ENCODE data around the gene PON3. TPM values are rescaled to one million over a fixed set of nuclear protein-coding genes. Genes with fewer than 3 reads are reported as not detected.
"Not testable (repeated sequence)": the region's sequence is repeated elsewhere in the genome, so short reads cannot be mapped to it uniquely, and the experiment has no call there.

PON3 gene
- polyA plus RNA-seq, 2 donors = 0.71 to 1.2 TPM

DNA sequence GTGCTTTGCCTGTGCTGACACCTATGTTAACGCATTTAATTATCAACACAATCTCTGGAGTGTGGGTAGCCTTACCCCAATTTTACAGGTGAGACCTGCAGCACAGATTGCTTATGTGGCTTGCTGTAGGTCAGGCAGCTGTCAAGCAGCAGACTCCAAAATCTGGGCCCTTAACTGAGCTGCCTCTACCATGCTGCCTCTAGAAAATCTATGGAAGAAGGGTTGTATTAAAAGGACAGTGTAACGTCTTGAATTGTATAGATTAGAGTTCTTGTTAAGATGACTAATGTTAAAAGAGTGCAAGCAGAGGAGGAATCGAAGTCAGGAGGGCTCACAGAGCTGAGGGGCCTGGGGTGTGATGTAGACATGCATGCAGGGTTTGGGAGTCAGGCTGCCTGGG is 1.2 kb upstream of the PON3 start:
- H3K9me3 ChIP-seq (ENCODE audit: control insufficient read depth in 2 of 2, insufficient read depth in 1 of 2, low read depth in 1 of 2, low read length in 1 of 2) = no peaks in the 10 kb centered on the region
- H3K27ac ChIP-seq (ENCODE audit: low read depth in 2 of 2, low read length in 1 of 2) = no peak overlapping the region
- H3K36me3 ChIP-seq (ENCODE audit: control insufficient read depth in 2 of 2, insufficient read depth in 2 of 2, low read length in 1 of 2) = no peaks in the 10 kb centered on the region
- H3K27me3 ChIP-seq (ENCODE audit: control insufficient read depth in 1 of 2, insufficient read depth in 2 of 2, low read length in 2 of 2) = no peaks in the 10 kb centered on the region
- WGBS, 2 donors = 62 to 71% methylated on average over 3 of the region's 3 CpGs
- no peaks in the 10 kb centered on the region for H3K4me1 ChIP-seq (ENCODE audit: control insufficient read depth in 2 of 2, insufficient read depth in 2 of 2, low read length in 1 of 2)
- H3K4me3 ChIP-seq (ENCODE audit: low read depth in 1 of 2, low read length in 2 of 2) = peak overlapping the region in 1 of 2 donors; percentile 71

DNA sequence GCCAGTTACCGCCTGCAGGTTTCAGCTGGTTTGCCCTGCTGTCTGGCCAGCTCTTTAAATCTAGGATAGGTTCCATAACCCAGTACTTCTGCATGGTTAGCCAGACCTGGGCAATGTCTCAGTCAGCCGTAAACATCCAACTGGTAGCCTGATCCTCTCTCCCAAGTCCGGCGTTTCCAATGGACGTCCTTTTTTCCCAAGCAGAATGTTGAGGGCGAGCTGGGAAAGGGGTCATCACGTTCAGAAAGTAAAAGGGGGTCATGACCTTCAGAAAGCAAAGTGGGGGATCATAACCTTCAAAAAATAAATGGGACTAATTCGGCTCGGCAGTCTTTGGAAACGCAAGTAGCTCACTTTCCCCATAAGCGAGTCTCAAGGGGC is 430 bp downstream of the PON3 start:
- no peaks in the 10 kb centered on the region for H3K36me3 ChIP-seq (ENCODE audit: control insufficient read depth in 2 of 2, insufficient read depth in 2 of 2, low read length in 1 of 2)
- no peak overlapping the region for H3K27ac ChIP-seq (ENCODE audit: low read depth in 2 of 2, low read length in 1 of 2)
- 68 to 72% methylated on average over 11 of the region's 11 CpGs for WGBS, 2 donors
- no peaks in the 10 kb centered on the region for H3K4me1 ChIP-seq (ENCODE audit: control insufficient read depth in 2 of 2, insufficient read depth in 2 of 2, low read length in 1 of 2)
- H3K9me3 ChIP-seq (ENCODE audit: control insufficient read depth in 2 of 2, insufficient read depth in 1 of 2, low read depth in 1 of 2, low read length in 1 of 2) = no peaks in the 10 kb centered on the region
- H3K27me3 ChIP-seq (ENCODE audit: control insufficient read depth in 1 of 2, insufficient read depth in 2 of 2, low read length in 2 of 2) = no peaks in the 10 kb centered on the region
- peak overlapping the region; percentile 49 to 71 for H3K4me3 ChIP-seq (ENCODE audit: low read depth in 1 of 2, low read length in 2 of 2)

DNA sequence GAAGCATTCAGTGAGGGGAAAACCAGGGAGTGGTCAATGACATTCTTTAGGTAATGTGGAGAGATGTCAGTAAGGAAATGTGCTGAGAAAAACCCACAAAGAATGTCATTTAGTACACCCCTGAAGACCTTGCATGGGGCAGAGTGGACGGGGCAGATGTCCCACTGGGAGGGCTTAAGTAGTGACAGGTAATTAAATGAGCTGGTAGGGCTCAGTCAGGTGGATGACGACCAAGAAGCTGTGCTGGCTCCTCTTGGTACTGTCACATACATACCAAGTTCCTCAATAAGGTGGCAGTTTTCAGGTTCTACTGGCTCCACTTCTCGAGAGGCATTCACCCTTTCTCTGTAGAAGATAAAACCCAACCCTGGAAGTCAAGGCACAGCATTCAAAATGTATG is 1.8 kb downstream of the PON3 start:
- no peaks in the 10 kb centered on the region for H3K9me3 ChIP-seq (ENCODE audit: control insufficient read depth in 2 of 2, insufficient read depth in 1 of 2, low read depth in 1 of 2, low read length in 1 of 2)
- no peak overlapping the region for H3K27ac ChIP-seq (ENCODE audit: low read depth in 2 of 2, low read length in 1 of 2)
- H3K36me3 ChIP-seq (ENCODE audit: control insufficient read depth in 2 of 2, insufficient read depth in 2 of 2, low read length in 1 of 2) = no peaks in the 10 kb centered on the region
- no peaks in the 10 kb centered on the region for H3K4me1 ChIP-seq (ENCODE audit: control insufficient read depth in 2 of 2, insufficient read depth in 2 of 2, low read length in 1 of 2)
- WGBS, 2 donors = 91% methylated on average over 3 of the region's 3 CpGs
- no peak overlapping the region for H3K4me3 ChIP-seq (ENCODE audit: low read depth in 1 of 2, low read length in 2 of 2)
- no peaks in the 10 kb centered on the region for H3K27me3 ChIP-seq (ENCODE audit: control insufficient read depth in 1 of 2, insufficient read depth in 2 of 2, low read length in 2 of 2)

DNA sequence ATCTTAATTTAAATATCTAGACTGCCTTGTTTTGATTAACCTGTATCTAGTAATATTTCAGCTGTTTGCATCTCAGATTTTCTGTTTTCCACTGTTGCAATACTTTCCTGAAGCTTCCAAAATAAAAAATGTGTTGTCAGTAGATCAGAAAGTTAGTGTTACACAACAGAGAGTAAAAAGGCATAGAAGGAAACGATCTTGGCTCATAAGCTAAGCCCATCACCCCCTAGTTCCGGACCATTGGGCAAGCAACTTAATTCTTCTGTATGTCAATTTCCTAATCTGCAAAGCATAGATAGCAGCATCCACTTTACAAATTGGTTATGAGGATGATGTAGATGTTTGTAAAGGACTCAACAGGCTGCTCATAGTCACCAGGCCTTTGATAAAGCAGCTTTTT is 4.4 kb downstream of the PON3 start:
- WGBS, 2 donors = 68 to 69% methylated on average over 2 of the region's 2 CpGs
- H3K27ac ChIP-seq (ENCODE audit: low read depth in 2 of 2, low read length in 1 of 2) = no peak overlapping the region

GRCh38 chr7:95389516-95389915 is 6.7 kb downstream of the PON3 start:
- H3K9me3 ChIP-seq (ENCODE audit: control insufficient read depth in 2 of 2, insufficient read depth in 1 of 2, low read depth in 1 of 2, low read length in 1 of 2) = no peaks in the 10 kb centered on the region
- H3K4me1 ChIP-seq (ENCODE audit: control insufficient read depth in 2 of 2, insufficient read depth in 2 of 2, low read length in 1 of 2) = no peaks in the 10 kb centered on the region
- 85 to 89% methylated on average over 7 of the region's 7 CpGs for WGBS, 2 donors
- H3K27ac ChIP-seq (ENCODE audit: low read depth in 2 of 2, low read length in 1 of 2) = no peak overlapping the region
- no peaks in the 10 kb centered on the region for H3K36me3 ChIP-seq (ENCODE audit: control insufficient read depth in 2 of 2, insufficient read depth in 2 of 2, low read length in 1 of 2)
- no peaks in the 10 kb centered on the region for H3K27me3 ChIP-seq (ENCODE audit: control insufficient read depth in 1 of 2, insufficient read depth in 2 of 2, low read length in 2 of 2)
- H3K4me3 ChIP-seq (ENCODE audit: low read depth in 1 of 2, low read length in 2 of 2) = no peak overlapping the region

More for the DNA sequence above, 4.4 kb downstream of the PON3 start:
- Histone ChIP-seq H3K36me3 (ENCODE audit: control insufficient read depth in 2 of 2, insufficient read depth in 2 of 2, low read length in 1 of 2) (no peaks in the 10 kb centered on the region), H3K27me3 (ENCODE audit: control insufficient read depth in 1 of 2, insufficient read depth in 2 of 2, low read length in 2 of 2) (no peaks in the 10 kb centered on the region), H3K4me3 (ENCODE audit: low read depth in 1 of 2, low read length in 2 of 2) (no peak overlapping the region), H3K9me3 (ENCODE audit: control insufficient read depth in 2 of 2, insufficient read depth in 1 of 2, low read depth in 1 of 2, low read length in 1 of 2) (no peaks in the 10 kb centered on the region), H3K4me1 (ENCODE audit: control insufficient read depth in 2 of 2, insufficient read depth in 2 of 2, low read length in 1 of 2) (no peaks in the 10 kb centered on the region)

GRCh38 chr7:95379457-95379856 is 16.7 kb downstream of the PON3 start:
- not testable (repeated sequence) for H3K27ac ChIP-seq (ENCODE audit: low read depth in 2 of 2, low read length in 1 of 2); H3K9me3 ChIP-seq (ENCODE audit: control insufficient read depth in 2 of 2, insufficient read depth in 1 of 2, low read depth in 1 of 2, low read length in 1 of 2); H3K4me1 ChIP-seq (ENCODE audit: control insufficient read depth in 2 of 2, insufficient read depth in 2 of 2, low read length in 1 of 2); H3K36me3 ChIP-seq (ENCODE audit: control insufficient read depth in 2 of 2, insufficient read depth in 2 of 2, low read length in 1 of 2); H3K27me3 ChIP-seq (ENCODE audit: control insufficient read depth in 1 of 2, insufficient read depth in 2 of 2, low read length in 2 of 2); H3K4me3 ChIP-seq (ENCODE audit: low read depth in 1 of 2, low read length in 2 of 2)
- WGBS, 2 donors = 91 to 97% methylated on average over 9 to 10 of the region's 10 CpGs

DNA sequence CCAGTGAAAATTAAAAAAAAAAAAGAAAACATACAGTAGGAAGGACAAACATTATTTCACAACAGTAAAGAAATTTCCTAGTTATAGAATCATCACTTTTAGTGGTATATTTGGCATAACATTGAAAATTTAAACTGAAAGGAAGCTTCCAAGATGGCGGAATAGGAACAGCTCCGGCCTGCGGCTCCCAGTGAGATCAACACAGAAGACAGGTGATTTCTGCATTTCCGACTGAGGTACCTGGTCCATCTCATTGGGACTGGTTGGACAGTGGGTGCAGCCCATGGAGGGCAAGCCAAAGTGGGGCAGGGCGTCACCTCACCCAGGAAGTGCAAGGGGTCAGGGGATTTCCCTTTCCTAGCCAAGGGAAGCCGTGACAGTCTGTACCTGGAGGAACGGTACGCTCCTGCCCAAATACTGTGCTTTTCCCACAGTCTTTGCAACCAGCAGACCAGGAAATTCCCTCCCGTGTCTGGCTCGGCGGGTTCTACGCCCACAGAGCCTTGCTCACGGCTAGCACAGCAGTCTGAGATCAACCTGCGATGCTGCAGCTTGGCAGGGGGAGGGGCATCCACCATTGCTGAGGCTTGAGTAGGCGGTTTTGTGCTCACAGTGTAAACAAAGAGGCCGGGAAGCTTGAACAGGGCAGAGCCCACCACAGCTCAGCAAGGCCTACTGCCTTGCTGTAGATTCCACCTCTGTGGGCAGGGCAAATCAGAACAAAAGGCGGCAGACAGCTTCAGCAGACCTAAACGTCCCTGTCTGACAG is 19.4 kb downstream of the PON3 start:
- Histone ChIP-seq H3K4me1 (ENCODE audit: control insufficient read depth in 2 of 2, insufficient read depth in 2 of 2, low read length in 1 of 2) (no peaks in the 10 kb centered on the region), H3K4me3 (ENCODE audit: low read depth in 1 of 2, low read length in 2 of 2) (no peak overlapping the region), H3K27ac (ENCODE audit: low read depth in 2 of 2, low read length in 1 of 2) (no peak overlapping the region), H3K36me3 (ENCODE audit: control insufficient read depth in 2 of 2, insufficient read depth in 2 of 2, low read length in 1 of 2) (no peaks in the 10 kb centered on the region), H3K27me3 (ENCODE audit: control insufficient read depth in 1 of 2, insufficient read depth in 2 of 2, low read length in 2 of 2) (peaks cover 0 to 2% of the 10 kb centered on the region in 2 donors), H3K9me3 (ENCODE audit: control insufficient read depth in 2 of 2, insufficient read depth in 1 of 2, low read depth in 1 of 2, low read length in 1 of 2) (peaks cover 0 to 5% of the 10 kb centered on the region in 2 donors)
- 85 to 90% methylated on average over 18 of the region's 18 CpGs for WGBS, 2 donors

DNA sequence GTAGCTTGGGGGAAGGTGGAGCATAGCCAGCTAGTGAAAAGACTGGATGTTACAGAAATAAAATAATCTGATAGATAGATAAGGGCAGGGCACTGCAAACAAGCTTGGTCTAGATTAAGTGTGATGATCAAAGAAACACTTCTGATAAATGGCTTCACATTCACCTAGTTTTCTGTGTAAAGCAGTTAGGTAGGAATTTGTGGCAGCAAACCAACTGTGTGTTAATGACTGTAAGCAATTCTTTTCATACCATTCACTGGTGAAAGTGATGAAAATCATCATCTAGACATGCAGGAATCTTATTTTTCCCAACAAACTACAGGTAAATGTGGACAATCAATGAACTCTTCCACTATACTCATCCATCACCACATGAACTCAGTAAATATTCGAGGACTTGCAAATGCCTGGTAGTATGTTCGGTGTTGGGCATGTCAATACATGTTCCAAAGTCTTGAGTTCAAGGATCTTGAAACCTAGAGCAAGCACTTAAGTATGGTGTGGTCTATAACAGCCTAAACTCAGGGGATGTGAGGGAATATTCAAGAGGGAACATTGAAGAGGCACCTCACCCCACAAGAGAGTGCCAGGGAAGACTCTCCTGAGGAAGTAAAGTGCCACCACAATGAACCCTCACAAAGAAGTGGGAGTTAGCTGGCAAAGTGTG is 20.5 kb downstream of the PON3 start:
- Histone ChIP-seq H3K4me3 (ENCODE audit: low read depth in 1 of 2, low read length in 2 of 2) (no peak overlapping the region), H3K9me3 (ENCODE audit: control insufficient read depth in 2 of 2, insufficient read depth in 1 of 2, low read depth in 1 of 2, low read length in 1 of 2) (peaks cover 0 to 5% of the 10 kb centered on the region in 2 donors), H3K36me3 (ENCODE audit: control insufficient read depth in 2 of 2, insufficient read depth in 2 of 2, low read length in 1 of 2) (no peaks in the 10 kb centered on the region), H3K27me3 (ENCODE audit: control insufficient read depth in 1 of 2, insufficient read depth in 2 of 2, low read length in 2 of 2) (peaks cover 0 to 2% of the 10 kb centered on the region in 2 donors), H3K4me1 (ENCODE audit: control insufficient read depth in 2 of 2, insufficient read depth in 2 of 2, low read length in 1 of 2) (no peaks in the 10 kb centered on the region), H3K27ac (ENCODE audit: low read depth in 2 of 2, low read length in 1 of 2) (no peak overlapping the region)
- 64 to 66% methylated on average over 2 of the region's 2 CpGs for WGBS, 2 donors

- 86 to 91% methylated on average over 4 of the region's 4 CpGs for WGBS, 2 donors
Measured at GRCh38 chr7:95373323-95373722, 22.9 kb downstream of the PON3 start.

DNA sequence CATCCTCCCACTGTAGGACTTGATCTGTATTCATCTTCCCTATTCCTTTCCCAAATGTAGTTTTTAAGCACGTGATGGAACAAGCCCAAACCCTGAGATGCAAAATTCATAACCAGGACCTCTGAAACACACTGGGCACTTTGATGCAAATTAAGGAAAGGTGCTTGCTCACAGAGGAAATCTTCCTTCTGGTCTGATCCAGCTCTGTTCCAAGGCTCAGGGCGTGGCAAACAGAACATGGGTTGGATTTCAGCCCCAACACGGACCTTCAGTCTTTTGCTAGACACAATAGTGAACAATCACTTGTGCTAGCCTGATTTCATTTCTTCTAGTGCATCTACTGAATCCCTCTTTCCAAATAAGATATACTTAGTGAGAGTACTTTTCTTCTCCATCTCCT is 27.9 kb downstream of the PON3 start:
- peak overlapping the region in 1 of 2 donors; percentile 42 for H3K27ac ChIP-seq (ENCODE audit: low read depth in 2 of 2, low read length in 1 of 2)
- peaks cover 0 to 3% of the 10 kb centered on the region in 2 donors for H3K27me3 ChIP-seq (ENCODE audit: control insufficient read depth in 1 of 2, insufficient read depth in 2 of 2, low read length in 2 of 2)
- H3K36me3 ChIP-seq (ENCODE audit: control insufficient read depth in 2 of 2, insufficient read depth in 2 of 2, low read length in 1 of 2) = no peaks in the 10 kb centered on the region
- WGBS, 2 donors = 72 to 87% methylated on average over 3 of the region's 3 CpGs
- peaks cover 0 to 2% of the 10 kb centered on the region in 2 donors for H3K4me1 ChIP-seq (ENCODE audit: control insufficient read depth in 2 of 2, insufficient read depth in 2 of 2, low read length in 1 of 2)
- no peak overlapping the region for H3K4me3 ChIP-seq (ENCODE audit: low read depth in 1 of 2, low read length in 2 of 2)
- no peaks in the 10 kb centered on the region for H3K9me3 ChIP-seq (ENCODE audit: control insufficient read depth in 2 of 2, insufficient read depth in 1 of 2, low read depth in 1 of 2, low read length in 1 of 2)

More at GRCh38 chr7:95373323-95373722, 22.9 kb downstream of the PON3 start:
- Histone ChIP-seq H3K36me3 (ENCODE audit: control insufficient read depth in 2 of 2, insufficient read depth in 2 of 2, low read length in 1 of 2) (no peaks in the 10 kb centered on the region), H3K27ac (ENCODE audit: low read depth in 2 of 2, low read length in 1 of 2) (no peak overlapping the region), H3K4me1 (ENCODE audit: control insufficient read depth in 2 of 2, insufficient read depth in 2 of 2, low read length in 1 of 2) (no peaks in the 10 kb centered on the region), H3K9me3 (ENCODE audit: control insufficient read depth in 2 of 2, insufficient read depth in 1 of 2, low read depth in 1 of 2, low read length in 1 of 2) (no peaks in the 10 kb centered on the region), H3K4me3 (ENCODE audit: low read depth in 1 of 2, low read length in 2 of 2) (no peak overlapping the region), H3K27me3 (ENCODE audit: control insufficient read depth in 1 of 2, insufficient read depth in 2 of 2, low read length in 2 of 2) (peaks cover 0 to 2% of the 10 kb centered on the region in 2 donors)

Measured in esophagus (tissue), 2 donors.